ENCODE results near the gene CDK11B.
"Not testable (repeated sequence)": the region's sequence is repeated elsewhere in the genome, so short reads cannot be mapped to it uniquely, and the experiment has no call there.

- TF ChIP-seq EZH2 (IDR thresholded peaks at IDR 0.05; ENCODE audit: borderline replicate concordance, insufficient read depth, low read depth, low read length, poor library complexity, severe bottlenecking) = not testable (repeated sequence)
- TF ChIP-seq, protein P1, sequence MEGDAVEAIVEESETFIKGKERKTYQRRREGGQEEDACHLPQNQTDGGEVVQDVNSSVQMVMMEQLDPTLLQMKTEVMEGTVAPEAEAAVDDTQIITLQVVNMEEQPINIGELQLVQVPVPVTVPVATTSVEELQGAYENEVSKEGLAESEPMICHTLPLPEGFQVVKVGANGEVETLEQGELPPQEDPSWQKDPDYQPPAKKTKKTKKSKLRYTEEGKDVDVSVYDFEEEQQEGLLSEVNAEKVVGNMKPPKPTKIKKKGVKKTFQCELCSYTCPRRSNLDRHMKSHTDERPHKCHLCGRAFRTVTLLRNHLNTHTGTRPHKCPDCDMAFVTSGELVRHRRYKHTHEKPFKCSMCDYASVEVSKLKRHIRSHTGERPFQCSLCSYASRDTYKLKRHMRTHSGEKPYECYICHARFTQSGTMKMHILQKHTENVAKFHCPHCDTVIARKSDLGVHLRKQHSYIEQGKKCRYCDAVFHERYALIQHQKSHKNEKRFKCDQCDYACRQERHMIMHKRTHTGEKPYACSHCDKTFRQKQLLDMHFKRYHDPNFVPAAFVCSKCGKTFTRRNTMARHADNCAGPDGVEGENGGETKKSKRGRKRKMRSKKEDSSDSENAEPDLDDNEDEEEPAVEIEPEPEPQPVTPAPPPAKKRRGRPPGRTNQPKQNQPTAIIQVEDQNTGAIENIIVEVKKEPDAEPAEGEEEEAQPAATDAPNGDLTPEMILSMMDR (IDR thresholded peaks at IDR 0.05) = not testable (repeated sequence)
These were observed 12.5 kb downstream of the CDK11B start for GRCh38 chr1:1646326-1646725.

Measured in B cell (primary cell).